DMS 273 (cell line): ENCODE measurements around the gene ECHS1.
"Not testable (repeated sequence)": the region's sequence is repeated elsewhere in the genome, so short reads cannot be mapped to it uniquely, and the experiment has no call there.

Experiments used
- DNase-seq: peaks from one replicate; lab custom pipeline; 2025; ENCODE audit not compliant: unreplicated experiment; lab: John Stamatoyannopoulos, UW

The ECHS1 gene

GRCh38 chr10:133326745-133327650 is 46.2 kb downstream of the ECHS1 start:
- DNase-seq: no peak

GRCh38 chr10:133326223-133326551 is 47.0 kb downstream of the ECHS1 start:
- no peak for DNase-seq

DNA sequence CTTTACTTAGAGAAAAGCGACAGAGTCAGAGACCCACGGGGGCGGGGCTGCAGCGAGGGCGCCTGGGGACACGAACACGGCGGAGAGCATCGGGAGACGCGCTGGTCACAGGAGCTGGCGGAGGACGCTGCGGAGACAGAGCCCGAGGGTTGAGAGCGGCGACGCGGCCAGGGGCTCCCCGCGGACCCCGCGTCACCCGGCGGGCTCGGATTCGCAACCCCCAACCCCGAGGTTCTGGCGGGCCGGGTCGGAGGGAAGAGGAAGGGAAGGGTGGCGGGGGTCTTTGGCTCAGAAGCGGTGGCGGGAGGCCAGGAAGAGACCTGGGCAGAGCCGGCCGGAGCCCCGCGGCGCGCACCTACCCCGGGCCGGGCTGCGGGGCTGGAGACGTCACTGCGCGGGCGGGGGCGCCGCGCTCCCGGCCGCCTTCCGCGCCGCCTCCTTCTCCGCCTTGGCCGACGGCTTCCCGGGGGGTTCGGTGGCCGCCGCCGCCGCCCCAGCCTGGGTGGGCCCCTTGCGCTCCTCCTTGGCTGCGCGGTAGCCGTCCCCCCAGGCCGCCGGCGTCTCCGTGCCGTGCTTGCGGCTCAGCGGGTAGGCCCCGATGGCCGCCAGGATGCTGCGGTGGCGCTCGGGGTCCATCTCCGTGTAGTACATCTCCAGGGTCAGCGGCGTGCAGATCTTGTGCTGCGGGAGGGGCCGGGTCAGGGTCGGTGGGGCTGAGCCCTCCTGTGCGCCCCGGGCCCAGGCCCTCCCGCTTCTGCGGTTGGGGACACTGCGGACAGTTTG is 47.5 kb downstream of the ECHS1 start:
- no peak for DNase-seq

GRCh38 chr10:133324857-133325260 is 48.3 kb downstream of the ECHS1 start:
- no peak for DNase-seq

DNA sequence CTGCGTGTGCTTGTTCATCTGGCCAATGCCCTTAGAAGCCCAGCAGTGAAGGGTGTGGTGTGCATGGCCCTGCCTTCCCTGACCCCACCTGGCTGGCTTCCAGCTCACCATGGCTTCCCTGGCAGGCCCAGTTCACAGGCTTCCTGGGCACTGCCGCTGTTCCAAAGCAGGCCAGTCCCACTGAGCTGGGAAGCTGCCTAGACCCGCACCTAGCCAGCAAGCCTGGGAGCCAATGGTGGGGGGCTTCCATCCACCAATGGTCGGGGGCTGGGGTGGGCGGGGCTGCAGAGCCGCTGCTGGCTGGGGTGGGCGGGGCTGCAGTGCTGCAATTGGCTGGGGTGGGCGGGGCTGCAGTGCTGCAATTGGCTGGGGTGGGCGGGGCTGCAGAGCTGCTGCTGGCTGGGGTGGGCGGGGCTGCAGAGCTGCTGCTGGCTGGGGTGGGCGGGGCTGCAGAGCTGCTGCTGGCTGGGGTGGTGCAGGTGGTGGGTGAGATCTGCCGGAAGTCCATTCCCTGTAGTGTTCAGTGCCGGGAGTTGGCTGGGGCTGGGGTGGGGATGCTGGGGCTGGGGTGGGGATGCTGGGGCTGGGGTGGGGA is 48.9 kb downstream of the ECHS1 start:
- peak; percentile 60 for DNase-seq

DNA sequence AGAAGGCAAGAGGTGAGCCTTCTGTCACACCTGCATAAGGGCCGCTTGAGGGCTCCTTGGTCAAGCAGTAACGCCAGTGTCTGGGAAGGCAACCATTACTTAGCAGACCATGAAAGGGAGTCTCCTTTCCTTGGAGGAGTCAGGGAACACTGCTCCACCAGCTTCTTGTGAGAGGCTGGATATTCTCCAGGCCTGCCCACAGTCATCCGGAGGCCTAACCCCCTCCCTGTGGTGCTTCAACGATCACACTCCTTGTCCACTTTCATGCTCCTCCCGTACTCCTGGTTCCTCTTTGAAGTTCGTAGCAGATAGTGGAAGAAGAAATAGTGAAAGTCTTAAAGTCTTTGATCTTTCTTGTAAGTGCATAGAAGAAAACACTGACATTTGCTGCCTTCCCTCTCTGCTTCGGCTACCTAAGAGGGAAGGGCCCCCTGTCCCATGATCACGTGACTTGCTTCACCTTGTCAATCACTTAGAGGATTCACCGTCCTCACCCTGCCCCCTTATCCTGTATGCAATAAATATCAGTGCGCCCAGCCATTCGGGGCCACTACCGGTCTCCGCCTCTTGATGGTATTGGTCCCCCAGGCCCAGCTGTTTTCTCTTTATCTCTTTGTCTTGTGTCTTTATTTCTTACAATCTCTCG is 51.0 kb downstream of the ECHS1 start:
- DNase-seq: not testable (repeated sequence)

DNA sequence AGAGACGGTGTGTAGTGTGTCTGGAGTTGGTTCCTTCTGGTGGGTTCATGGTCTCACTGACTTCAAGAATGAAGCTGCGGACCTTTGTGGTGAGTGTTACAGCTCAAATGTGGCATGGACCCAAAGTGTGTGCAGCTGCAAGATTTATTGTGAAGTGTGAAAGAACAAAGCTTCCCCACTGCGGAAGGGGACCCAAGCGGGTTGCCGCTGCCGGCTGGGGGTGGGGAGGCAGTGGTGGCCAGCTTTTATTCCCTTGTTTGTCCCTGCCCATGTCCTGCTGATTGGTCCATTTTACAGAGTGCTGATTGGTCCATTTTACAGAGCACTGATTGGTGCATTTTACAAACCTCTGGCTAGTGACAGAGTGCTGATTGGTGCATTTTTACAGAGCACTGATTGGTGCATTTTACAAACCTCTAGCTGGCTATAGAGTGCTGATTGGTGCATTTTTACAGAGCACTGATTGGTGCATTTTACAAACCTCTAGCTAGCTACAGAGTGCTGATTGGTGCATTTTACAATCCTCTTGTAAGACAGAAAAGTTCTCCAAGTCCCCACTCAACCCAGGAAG is 52.2 kb downstream of the ECHS1 start:
- peak; percentile 17 for DNase-seq

- peak; percentile 82 for DNase-seq
Measured at GRCh38 chr10:133318494-133319127, 54.5 kb downstream of the ECHS1 start.

DNA sequence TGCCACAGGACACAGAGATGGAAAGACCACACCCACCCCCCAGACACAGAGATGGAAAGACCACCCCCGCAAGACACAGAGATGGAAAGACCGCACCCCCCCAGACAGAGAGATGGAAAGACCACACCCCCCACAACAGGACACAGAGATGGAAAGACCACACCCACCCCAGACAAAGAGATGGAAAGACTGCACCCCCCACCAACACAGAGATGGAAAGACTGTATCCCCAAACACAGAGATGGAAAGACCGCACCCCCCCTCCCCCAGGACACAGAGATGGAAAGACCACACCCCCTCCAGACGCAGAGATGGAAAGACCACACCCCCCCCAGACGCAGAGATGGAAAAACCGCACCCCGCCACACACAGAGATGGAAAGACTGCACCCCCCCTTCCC is 56.4 kb downstream of the ECHS1 start:
- no peak for DNase-seq

DNA sequence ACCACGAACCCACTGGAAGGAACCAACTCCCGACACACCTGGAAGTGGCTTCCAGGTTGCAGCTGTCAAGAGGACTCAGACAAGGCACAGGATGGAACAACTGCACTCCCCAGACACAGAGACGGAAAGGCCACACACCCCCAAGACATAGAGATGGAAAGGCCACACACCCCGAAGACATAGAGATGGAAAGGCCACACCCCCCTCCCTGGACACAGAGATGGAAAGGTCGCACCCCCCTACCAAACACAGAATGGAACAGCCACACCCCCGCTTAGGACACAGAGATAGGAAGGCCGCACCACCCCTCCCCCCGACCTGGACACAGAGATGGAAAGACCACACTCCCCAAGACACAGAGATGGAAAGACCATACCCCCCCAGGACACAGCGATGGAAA is 56.9 kb downstream of the ECHS1 start:
- DNase-seq: no peak

- peak; percentile 47 for DNase-seq
Measured at GRCh38 chr10:133315847-133316246, 57.3 kb downstream of the ECHS1 start.

DNA sequence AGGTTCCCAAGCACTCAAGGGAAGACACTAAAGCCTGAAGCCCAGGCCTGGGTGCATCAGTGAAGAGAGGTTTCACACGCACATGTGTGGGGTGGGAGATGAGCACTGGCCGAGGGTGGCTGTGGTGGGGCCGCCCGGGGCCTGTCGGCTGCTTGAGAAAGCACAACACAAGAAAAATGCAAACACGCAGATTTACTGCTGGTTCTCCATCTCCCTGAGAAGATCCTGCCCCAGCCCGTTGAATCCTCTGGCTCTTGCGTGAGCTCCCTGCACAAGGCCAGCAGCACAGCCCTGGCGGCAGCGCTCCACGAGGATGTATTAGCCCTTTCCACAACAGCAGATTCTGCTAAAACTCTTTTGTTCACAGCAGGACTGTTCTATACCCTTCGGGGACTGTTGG is 58.2 kb downstream of the ECHS1 start:
- no peak for DNase-seq

GRCh38 chr10:133313192-133313591 is 60.0 kb downstream of the ECHS1 start:
- no peak for DNase-seq

GRCh38 chr10:133312769-133313145 is 60.4 kb downstream of the ECHS1 start:
- DNase-seq: no peak
